GM04503 (cell line): Measurements from ENCODE around the gene NXT1.
A peak's percentile ranks its signal among the peaks of the same experiment; 100 is the strongest.

ENCODE experiments used
- DNase-seq: peaks from one replicate; pipeline ENCODE4 v3.0.0-alpha.2; 2012; ENCODE audit warnings: low read depth

Gene NXT1

DNA sequence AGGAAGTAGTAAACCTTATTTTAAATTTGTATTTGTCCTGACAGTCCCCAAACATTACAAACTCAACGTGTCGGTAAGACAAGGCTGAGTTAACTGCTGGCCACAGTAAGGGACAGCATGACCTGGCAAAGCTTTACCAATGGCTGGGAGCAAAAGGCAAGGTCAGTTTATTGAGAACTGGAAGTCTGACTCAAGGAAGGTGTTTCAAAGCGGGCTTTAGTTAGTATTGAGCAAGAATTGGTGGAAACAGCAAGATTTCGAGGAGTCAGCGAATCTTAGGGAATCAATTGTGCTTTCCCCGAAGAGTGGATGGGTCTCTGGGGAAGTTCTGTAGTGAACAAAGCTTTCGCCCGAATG is 10.5 kb downstream of the NXT1 start:
- no peak for DNase-seq

DNA sequence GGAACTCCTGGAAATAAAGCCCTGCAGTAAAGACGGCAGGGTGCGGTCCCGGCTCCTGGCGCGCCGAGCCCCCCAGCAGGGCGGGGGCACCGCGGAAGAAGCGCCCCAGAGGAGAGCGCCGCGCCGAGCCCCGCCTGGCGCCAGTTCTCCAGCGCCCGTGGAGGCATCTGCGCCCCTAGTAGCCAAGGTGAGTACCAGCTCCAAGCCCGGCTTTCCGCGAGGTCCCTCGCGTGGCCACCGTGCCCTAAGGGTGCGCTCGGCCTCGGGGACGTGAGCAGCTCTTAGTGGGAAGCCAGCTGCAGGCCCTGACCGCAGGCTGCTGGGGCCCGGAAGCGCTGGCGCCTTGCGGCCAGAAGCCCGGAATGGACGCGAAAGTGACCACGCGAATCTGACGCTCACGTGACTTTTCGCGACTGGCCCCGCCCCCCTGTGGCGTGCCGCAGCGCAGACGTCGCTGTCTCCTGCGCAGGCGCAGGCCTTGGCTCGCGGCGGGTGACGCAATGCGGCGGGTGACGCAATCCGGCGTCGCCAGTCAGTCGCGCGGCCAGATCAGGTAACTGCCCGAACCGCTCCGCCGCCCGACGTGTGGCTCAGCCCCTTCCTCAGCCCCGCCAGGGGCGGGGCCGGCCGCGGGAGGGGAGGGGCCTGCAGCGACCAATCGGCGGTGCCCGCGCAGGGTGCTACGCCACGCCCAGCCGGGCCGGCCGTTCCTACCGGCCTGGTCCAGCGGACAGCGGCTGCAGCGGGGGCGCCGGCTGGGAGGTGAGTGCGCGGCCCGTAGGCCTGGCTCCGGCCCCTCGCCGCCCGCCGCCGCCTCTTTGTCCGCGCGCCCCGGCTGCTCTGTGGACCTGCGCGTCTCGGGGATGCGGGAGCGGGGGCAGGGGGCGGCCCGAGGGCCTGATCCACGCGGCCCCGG is 11.1 kb downstream of the NXT1 start, which contains the start of gene GZF1:
Gene GZF1, plus strand, starts transcription at position 707 of the 916 bp plus-strand sequence. CDS start 2,202 bp downstream, outside the sequence.
- DNase-seq = peak; percentile 80

DNA sequence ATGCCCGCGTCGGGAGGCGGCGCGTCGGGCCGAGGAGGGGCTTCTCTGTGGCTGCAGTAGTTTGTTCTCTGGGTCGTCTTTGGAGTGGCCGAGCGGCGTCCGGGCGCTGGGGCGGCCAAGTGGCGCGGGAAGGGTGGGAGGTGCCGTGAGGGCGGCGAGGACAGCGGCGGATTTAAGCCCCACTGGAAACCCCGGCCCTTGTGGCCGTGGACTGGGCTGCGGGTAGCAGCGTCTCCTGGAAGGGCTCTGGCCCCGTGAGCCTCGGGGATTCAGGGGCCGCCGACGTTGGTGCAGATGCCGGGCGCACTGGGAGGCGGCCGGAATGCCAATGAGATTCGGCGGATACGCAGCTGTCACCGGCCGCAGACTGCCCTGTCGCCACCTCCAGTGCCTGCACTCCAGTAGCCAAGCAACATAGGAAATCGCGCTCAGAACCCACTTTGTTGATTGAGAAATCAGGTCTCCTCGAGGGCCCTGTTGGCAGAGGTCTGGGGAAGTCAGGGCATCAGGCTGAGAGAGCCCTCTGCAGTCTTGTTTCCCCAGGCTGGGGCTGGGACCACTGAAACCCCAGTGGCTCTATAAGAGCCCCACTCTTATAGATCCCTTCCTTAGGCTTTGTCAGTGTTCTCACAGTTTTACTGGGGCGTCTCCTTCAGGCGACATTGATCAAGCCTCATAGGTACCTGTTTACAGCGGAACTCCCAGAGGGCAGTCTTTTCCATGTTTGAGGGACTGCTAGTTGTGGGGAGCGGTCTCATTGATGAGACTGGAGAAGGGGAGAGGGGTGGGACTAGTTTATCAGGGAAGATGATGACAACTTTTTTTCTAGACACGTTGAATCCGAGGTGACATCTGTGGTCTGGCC is 12.0 kb downstream of the NXT1 start:
- no peak for DNase-seq

DNA sequence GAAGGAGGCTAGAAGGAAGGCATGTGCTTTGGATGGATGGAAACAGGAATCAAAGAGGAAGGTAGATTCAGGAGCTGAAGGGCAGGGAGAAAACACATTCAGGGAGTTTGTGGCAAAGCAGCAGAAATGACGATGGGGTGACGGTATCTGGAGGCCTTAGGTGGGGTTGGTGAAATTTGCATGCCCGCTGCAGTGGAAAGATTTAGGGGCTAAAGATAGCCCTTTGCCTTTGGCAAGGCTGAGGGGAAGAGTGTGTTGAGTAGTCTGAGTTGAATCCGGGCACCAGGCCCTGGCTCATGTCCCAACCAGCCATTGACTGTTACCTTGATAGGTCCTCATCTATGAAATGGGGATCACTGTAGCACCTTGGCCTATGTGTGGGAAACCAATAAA is 12.7 kb downstream of the NXT1 start:
- no peak for DNase-seq

DNA sequence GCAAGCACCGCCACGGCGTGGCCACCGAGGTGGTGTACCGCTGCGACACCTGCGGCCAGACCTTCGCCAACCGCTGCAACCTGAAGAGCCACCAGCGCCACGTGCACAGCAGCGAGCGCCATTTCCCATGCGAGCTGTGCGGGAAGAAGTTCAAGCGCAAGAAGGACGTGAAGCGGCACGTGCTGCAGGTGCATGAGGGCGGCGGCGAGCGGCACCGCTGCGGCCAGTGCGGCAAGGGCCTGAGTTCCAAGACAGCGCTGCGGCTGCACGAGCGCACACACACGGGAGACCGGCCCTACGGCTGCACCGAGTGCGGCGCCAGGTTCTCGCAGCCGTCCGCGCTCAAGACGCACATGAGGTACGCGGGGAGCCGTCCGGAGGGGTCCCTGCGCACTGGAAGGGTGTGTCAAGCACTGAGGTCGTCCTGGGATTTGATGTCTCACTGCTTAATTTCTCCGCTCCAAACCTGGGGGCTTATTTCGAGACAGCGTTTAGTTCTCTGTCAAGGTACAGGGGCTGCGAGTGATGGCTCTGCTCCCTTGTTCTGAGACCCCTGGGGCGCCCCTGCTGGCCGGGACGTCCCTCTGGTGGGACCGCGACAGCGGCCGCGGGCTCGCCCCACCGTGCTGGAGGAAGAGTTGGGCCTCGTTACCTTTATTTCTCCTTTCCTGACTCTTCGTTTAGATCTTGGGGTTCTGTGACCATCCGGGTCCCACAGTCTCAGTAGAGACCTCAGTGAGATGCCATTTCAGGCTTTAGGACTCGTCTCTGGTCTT is 15.0 kb downstream of the NXT1 start:
- DNase-seq = no peak

DNA sequence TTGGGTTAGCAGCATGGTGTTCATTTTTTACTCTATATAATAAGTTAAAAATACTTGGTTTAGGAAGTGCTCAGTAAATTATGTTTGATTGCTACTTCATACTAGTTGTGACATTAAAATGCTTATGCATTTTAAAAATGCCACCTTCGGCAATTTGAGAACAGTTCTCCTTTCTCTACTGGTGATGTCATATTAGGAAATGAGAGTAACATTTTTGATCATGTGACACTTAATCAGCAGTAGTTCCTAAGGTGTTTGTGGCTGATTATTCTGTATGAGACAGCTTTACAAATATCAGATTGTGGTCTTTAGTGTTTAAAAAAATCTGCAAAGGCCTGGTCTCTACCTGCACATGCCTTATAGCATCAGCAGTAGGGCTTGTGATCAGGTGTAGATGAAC is 15.8 kb downstream of the NXT1 start:
- no peak for DNase-seq

DNA sequence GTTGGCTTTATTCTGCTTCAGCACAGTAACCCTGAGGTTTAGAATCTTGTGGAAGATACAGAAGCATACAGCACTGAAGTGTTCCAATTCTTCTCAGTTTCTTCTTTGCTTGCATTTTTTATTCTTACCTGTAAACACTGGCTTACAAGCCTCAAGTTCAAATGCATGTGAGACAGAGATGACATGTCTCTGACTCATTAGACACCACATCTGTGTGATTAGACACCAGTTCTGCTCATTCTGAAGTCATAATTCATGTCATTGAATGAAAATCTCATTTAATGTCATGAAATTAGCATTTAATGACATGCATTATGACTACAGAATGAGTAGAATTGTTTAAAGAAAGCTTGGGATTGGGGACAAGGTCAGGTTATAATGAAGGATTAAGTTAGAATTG is 17.2 kb downstream of the NXT1 start:
- DNase-seq = no peak

DNA sequence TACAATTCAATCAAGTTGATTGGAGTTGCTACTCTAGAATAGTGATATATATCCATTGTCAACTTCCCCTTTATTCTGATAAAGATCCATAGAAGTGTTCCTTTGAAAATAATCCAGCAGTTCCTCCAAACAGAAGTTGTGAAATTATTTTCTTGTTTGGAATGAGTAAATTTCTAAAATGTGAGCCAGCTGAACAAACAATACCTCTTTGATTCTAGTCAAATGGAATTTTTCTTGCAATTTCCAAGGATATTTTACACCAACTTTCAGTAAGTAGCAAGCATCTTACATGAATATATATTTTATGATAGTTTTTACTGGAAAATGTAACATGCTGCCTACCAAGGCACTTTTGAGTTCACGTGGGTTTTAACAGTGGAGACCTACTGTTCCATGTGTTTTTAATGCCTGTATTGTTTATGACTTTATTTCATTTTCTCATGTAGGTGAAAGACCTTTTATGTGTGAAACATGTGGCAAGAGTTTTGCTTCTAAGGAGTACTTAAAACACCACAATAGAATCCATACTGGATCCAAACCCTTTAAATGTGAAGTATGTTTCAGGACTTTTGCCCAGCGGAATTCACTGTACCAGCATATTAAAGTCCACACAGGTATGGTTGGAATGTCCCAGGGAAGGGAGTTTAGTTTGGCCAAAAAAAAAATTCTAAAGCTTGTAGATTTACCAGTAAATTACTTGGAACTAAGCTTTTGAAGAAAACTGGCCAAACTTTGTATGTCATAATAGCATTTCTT is 17.9 kb downstream of the NXT1 start:
- no peak for DNase-seq

DNA sequence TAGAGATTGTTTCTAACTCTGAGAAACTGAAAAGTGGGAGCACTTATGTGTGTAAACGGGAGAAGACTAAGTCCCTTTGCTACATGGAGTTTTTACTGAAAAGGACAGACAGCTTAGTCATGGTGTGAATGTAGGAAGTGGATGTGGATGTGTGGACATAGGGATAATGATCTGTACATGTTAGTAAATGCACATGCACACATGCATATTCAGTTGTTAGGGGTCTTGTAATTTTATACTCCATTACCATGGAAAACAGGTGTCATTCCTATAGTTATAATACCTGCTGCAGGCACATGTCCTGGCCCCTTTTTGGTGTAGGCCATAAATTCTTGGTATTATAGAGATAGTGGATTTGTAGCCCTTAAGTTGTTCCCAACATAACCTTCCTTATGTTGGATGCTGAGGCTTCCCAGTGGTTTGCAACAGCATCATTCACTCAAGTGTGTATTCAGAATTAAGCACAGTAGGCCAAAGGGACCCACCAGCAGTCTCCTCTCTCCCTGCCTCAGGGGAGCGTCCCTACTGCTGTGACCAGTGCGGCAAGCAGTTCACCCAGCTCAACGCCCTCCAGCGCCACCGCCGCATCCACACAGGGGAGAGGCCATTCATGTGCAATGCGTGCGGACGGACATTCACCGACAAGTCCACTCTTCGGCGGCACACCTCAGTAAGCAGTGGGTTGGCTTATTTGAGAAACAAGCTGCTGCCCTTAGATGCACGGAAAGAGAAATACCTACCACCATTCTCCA is 18.7 kb downstream of the NXT1 start:
- no peak for DNase-seq

DNA sequence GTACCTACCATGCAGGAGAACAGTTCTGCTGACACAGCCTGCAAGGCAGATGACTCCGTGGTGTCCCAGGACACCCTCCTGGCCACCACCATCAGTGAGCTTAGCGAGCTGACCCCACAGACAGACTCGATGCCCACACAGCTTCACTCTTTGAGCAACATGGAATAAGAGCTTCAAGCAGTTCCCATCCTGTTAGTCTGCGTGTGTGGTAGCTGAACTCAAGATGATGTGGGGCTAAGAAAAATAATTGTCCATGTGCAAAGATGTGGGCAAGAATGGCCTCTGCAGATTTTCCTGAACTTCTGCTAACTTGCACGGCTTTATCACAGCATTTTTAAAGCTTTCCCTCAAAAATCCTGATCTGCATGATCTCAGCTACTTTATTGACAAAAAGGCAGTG is 19.7 kb downstream of the NXT1 start:
- no peak for DNase-seq

DNA sequence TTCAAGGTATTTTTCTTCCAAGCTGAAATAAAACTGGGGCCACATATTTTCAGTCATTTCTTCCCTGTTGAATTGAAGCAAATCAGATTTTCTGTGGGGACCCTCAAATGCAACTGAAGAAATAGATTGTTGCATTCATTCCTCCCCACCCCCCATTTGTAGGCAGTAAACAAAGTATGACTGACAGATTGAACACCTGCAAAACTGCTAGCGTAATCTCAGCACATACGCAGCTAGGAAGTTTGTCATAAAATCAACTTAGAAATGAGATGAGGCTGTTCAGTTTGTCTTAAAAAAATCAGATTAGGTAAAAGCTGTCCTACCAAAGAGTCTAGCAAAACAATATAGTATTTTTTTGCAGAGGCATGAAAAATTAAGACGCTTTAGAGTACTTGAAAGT is 20.3 kb downstream of the NXT1 start:
- DNase-seq = no peak

DNA sequence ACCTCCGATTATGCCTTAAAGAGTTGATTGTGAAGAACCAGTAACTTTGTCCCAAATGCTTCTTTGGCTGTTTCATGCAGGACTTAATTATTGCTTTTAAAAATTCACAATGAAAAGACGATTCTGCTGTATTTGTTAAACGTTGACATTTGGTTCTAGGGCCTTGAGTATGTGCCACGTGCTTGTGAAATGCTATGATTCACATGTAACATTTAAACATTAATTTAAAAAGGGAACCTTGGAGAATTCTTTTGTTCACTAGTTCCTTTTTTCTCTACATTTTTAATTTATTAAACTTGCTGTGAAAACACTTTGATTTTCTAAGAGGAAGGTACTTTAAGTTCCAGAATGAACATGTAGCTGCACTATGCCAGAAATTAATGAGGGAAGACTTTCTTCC is 20.9 kb downstream of the NXT1 start:
- no peak for DNase-seq

DNA sequence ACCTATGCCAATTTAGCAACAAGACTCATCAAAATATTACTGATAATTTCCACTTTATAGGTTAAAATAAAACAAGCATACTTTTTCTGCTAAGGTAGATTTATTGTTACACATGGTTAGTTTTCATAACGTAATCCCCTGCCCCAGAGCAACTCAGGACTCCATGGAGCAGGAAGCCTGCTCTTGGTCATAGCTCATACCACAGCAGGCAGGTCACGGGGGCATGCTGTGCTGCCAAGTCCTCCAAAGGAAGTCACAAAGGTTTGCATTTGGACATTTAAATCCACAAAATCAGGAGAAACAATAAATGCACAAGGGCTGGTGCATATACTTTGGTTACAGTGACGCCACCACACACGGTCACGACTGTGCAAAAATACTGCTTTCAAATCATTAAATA is 23.9 kb downstream of the NXT1 start:
- DNase-seq = no peak

DNA sequence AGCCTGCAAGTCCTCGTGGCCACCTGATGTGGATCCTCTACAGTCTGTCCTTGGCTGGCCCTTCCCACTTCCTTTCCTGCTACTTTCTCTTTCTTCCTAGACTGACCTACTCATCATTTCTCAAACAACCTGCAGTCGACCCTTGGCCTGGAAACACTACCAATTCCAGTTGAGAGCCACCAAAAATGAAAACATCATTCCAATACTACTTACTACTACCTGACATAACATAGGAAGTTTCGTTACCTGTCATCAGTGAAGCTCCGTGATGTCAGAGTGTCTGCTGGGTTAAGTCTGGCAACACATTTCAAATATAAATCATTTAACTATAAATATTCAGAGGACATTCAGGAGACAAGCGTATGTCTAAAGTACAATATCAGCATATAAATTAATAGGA is 25.2 kb downstream of the NXT1 start:
- DNase-seq = no peak

DNA sequence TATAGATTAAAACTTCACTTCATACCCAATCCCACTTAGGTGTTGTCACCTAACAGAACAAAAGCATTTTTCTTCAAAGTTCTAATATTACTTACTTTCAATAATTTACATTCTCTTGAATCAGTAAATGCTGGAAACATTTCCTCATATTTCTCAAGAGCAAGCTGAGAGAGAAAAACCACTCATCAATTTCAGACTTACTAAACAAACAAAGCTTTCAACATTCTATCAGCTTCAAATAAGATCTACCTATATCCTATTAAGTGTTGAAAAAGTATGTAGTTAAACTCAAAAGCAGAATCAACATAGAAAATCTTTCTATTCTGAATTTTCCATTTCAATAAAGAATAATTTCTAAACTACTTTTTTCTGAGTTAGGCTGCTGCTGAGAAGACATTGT is 29.2 kb downstream of the NXT1 start:
- DNase-seq = no peak

DNA sequence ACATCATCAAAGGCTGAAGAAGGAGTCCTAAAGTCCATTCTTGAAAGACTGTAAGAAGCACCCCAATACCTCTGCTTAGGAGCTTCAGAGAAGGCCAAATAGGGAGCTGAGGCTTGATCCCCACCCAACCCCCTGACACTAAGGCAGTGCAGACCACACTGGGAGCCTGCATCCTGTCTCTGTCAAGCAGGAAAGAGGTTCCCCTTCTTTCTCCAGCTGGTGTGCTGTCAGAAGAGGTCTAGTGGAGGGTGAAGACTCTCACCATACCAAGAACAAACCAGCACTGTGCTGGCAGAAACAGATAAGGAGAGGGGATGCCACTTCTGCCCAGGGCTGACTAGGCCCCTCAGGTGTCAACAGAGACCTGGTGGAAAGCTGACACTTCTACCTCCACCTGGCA is 31.3 kb downstream of the NXT1 start:
- no peak for DNase-seq

DNA sequence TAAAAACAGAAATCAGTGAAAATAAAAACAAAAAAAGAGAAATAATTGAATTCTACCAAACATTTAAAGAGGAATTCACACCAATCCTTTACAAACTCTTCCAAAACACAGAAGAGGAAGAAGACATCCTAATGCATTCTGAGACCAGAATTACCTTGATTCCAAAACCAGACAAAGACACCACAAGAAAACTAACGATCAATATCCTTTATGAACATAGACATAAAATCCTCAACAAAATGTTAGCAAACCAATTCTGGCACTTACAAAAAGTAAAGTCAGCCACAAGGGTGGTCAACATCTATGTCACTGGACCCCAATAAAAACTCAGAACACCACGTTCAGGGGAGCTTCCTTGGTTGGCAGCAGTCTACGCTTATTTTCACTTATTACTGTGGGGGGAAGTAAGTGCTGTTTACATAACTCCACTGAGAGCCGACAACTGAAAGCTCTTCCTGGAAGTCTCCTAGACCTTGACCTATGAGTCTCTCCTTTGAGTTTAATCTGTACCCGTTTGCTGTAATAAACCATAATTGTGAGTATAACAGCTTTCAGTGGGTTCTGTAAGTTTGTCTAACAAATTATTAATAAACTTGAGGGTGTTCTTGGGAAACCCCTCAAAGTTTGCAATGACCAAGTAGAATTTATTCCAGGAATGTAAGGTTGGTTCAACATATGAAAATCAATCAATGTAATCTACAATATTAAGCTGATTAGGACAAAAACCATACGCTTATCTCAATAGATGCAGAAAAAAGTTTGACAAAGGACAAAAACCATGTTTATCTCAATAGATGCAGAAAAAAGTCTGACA is 35.9 kb downstream of the NXT1 start:
- no peak for DNase-seq

DNA sequence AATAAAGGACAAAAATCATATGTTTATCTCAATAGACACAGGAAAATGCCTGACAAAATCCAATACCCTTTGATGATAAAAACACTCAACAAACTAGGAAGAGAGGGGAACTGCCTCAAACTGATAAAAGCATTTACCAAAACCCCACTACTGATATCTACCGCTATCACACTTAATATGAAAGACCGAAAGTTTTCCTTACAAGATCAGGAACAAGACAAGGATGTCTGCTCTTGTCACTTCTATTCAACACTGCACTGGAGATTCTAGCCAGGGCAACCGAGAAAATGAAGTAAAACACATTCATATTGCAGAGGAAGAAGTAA is 36.5 kb downstream of the NXT1 start:
- DNase-seq = no peak

DNA sequence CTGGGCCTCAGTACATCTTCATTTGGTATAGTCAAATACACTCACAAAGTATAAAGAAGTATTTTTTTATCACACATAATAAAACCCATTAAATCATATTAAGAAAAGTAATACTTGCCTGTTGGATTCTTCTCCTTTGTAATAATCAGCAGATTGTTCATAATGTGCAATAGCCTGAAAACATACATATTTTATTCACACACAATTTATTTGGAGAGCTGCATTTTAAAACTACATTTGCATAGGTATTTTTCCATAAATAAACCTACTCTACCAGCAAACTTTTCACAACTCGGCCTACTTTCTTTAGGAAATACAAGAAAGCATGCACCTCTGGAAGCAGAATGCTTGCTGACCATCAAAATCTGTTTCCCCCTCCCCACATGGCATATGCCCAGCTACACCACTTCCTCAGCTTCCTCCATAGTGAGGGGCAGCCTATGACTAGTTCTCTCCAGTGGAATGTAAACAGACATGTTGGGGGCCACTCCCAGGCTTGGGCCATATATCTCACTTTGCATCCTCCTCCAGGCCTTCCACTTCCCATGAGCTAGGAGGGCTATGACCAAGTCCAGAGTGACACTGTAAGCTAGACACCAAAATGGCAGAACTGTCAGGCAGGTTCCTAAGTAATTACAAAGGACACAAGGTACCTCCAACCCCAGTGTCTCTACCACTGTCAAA is 39.6 kb downstream of the NXT1 start:
- no peak for DNase-seq
